22Rv1 (cell line): Measurements from ENCODE around the gene SAMD4A.

Source experiments
- CTCF ChIP-seq: fragments of 450-650 bp; IDR thresholded peaks from 2 replicates; pipeline ENCODE4 v1.5.1; 2017; ENCODE audit warnings: mild to moderate bottlenecking
- ZFX ChIP-seq: fragments of 450-650 bp; IDR thresholded peaks from 2 replicates; pipeline ENCODE4 v1.6.1; 2017; ENCODE audit warnings: antibody characterized with exemption, borderline replicate concordance

GRCh38 chr14:54766276-54767138 lies 199.6 kb downstream of the SAMD4A start:
- no peak for TF ChIP-seq ZFX
- TF ChIP-seq CTCF, result no peak
